ENCODE results near the gene PHC2.

- no peak for TF ChIP-seq CTCF (conservative IDR thresholded peaks at IDR 0.05; ENCODE audit: low read length)
- no peak for TF ChIP-seq EZH2phosphoT487 (IDR thresholded peaks at IDR 0.05; ENCODE audit: borderline replicate concordance)
These were observed 38.1 kb upstream of the PHC2 start for GRCh38 chr1:33468967-33469366.
